Keratinocyte (primary cell): Measurements from ENCODE around the gene KATNA1. TPM values are rescaled to one million over a fixed set of nuclear protein-coding genes. Genes with fewer than 3 reads are reported as not detected.

Source experiments
- DNase-seq: peaks from one replicate; pipeline ENCODE4 v3.0.0-alpha.2; 2011; ENCODE audit warnings: low read depth, missing footprints, low spot score
- FAIRE-seq: peaks from 2 replicates; lab custom pipeline; 2011; peaks lifted over from hg19 to GRCh38; lab: Jason Lieb, UNC
- H2AFZ ChIP-seq: 2 replicates; pipeline ENCODE4 v1.6.0; 2012; ENCODE audit warnings: low read length, control low read depth, inconsistent platforms; ENCODE audit not compliant: control insufficient read depth
- H3K27ac ChIP-seq: 2 replicates; pipeline ENCODE4 v1.5.1; 2011; ENCODE audit warnings: low read length; ENCODE audit not compliant: control insufficient read depth, insufficient read depth
- H3K27me3 ChIP-seq: 3 replicates; pipeline ENCODE4 v1.6.0; 2011; ENCODE audit warnings: low read length; ENCODE audit not compliant: control insufficient read depth, insufficient read depth; ENCODE audit errors: extremely low read depth
- H3K36me3 ChIP-seq, 2 experiments: 2 replicates in 1 of 2; 3 replicates in 1 of 2; pipeline ENCODE4 v1.5.1; 2011; ENCODE audit warnings: low read length in 2 of 2, mild to moderate bottlenecking in 1 of 2; ENCODE audit not compliant: control insufficient read depth in 2 of 2, insufficient read depth in 2 of 2; ENCODE audit errors: extremely low read depth in 1 of 2
- H3K4me1 ChIP-seq: 3 replicates; pipeline ENCODE4 v1.5.1; 2011; ENCODE audit warnings: low read length; ENCODE audit not compliant: control insufficient read depth, insufficient read depth; ENCODE audit errors: extremely low read depth
- H3K4me2 ChIP-seq: 3 replicates; pipeline ENCODE4 v1.6.0; 2011; ENCODE audit warnings: low read depth, low read length; ENCODE audit not compliant: control insufficient read depth, insufficient read depth; ENCODE audit errors: extremely low read depth
- H3K4me3 ChIP-seq, 3 experiments: fragments of 200-600 bp in 1 of 3; sonication (generic) in 1 of 3; 2 replicates in 2 of 3; 3 replicates in 1 of 3; pipeline ENCODE4 v1.5.1; 2011 to 2016; ENCODE audit warnings: low read length in 3 of 3, mild to moderate bottlenecking in 3 of 3, control low read depth in 2 of 3, inconsistent platforms in 1 of 3, low read depth in 1 of 3, mixed read lengths in 1 of 3, mixed run types in 1 of 3, moderate library complexity in 1 of 3; ENCODE audit not compliant: control insufficient read depth in 2 of 3, insufficient read depth in 2 of 3; ENCODE audit errors: extremely low read depth in 1 of 3
- H3K79me2 ChIP-seq: 2 replicates; pipeline ENCODE4 v1.6.0; 2012; ENCODE audit warnings: low read length; ENCODE audit not compliant: control insufficient read depth, insufficient read depth
- H3K9ac ChIP-seq: 3 replicates; pipeline ENCODE4 v1.6.0; 2011; ENCODE audit warnings: low read length; ENCODE audit not compliant: control insufficient read depth, insufficient read depth; ENCODE audit errors: extremely low read depth
- H3K9me1 ChIP-seq: 3 replicates; pipeline ENCODE4 v1.6.0; 2011; ENCODE audit warnings: low read length; ENCODE audit not compliant: control insufficient read depth, insufficient read depth; ENCODE audit errors: extremely low read depth
- H3K9me3 ChIP-seq: 2 replicates; pipeline ENCODE4 v1.5.1; 2012; ENCODE audit warnings: low read depth, low read length; ENCODE audit not compliant: control insufficient read depth
- H4K20me1 ChIP-seq: 3 replicates; pipeline ENCODE4 v1.6.0; 2011; ENCODE audit warnings: low read length; ENCODE audit not compliant: control insufficient read depth, insufficient read depth; ENCODE audit errors: extremely low read depth
- CTCF ChIP-seq, 3 experiments: IDR thresholded peaks in 1 of 3; conservative IDR thresholded peaks in 1 of 3; optimal IDR thresholded peaks in 1 of 3; 2 replicates in 2 of 3; 3 replicates in 1 of 3; pipeline versions ENCODE3 to v1.5.1; 2011; ENCODE audit warnings: low read length in 3 of 3, mild to moderate bottlenecking in 3 of 3, moderate library complexity in 2 of 3, control low read depth in 1 of 3, inconsistent platforms in 1 of 3; ENCODE audit not compliant: insufficient read depth in 2 of 3; ENCODE audit errors: extremely low read depth in 1 of 3
- EZH2 ChIP-seq: IDR thresholded peaks from one replicate; pipeline ENCODE4 v1.6.1; 2012; ENCODE audit warnings: inconsistent platforms, mild to moderate bottlenecking, low read length, moderate library complexity
- dilution Hi-C: fragments of 300-500 bp; cut with MboI; formaldehyde crosslinking; loops from one replicate; pipeline ENCODE4 v1.7.0; 2020; ENCODE audit warnings: low sequenced_read_pairs; ENCODE audit not compliant: extremely low pct_ligation_motif_present
- polyA plus RNA-seq, 5 experiments: library from polyadenylated mRNA; depleted of rRNA in 3 of 5; stranded (reverse) in 3 of 5; stranded (forward) in 1 of 5; unstranded in 1 of 5; fragments of >200 nt; gene quantifications; 1 replicate in 1 of 5; 2 replicates in 3 of 5; 3 replicates in 1 of 5; pipeline versions ENCODE4 v1.2.1 to v1.2.3, GENCODE V29; 2011 to 2012; ENCODE audit warnings: missing spikeins in 2 of 5, low read depth in 1 of 5, low replicate concordance in 1 of 5

The KATNA1 gene
- polyA plus RNA-seq, 1 donor (not counting 4 experiments of a cell fraction or from before 2014, with no cell fraction given): 36.8 TPM

- no peak overlapping the region for H3K27ac ChIP-seq
- no peaks in the 10 kb centered on the region for H3K79me2 ChIP-seq
- no peaks in the 10 kb centered on the region for H4K20me1 ChIP-seq
- FAIRE-seq (no peak), DNase-seq (no peak)
- dilution Hi-C loops: no loop called here
- H3K9me3 ChIP-seq: no peaks in the 10 kb centered on the region
- H3K9ac ChIP-seq: no peak overlapping the region
- no peak for TF ChIP-seq EZH2
- TF ChIP-seq CTCF (optimal IDR thresholded peaks at IDR 0.05 in 1 of 3, IDR thresholded peaks at IDR 0.05 in 1 of 3, conservative IDR thresholded peaks at IDR 0.05 in 1 of 3; ENCODE audit: extremely low read depth in 1 of 3, insufficient read depth in 2 of 3, low read length in 3 of 3): peak in 1 of 3 experiments; percentile 17
- H3K27me3 ChIP-seq: no peaks in the 10 kb centered on the region
- H3K36me3 ChIP-seq: peaks cover 0 to 6% of the 10 kb centered on the region in 2 experiments
- no peaks in the 10 kb centered on the region for H3K9me1 ChIP-seq
- no peak overlapping the region for H2AFZ ChIP-seq
- H3K4me3 ChIP-seq: no peak overlapping the region
- H3K4me2 ChIP-seq: no peak overlapping the region
- no peaks in the 10 kb centered on the region for H3K4me1 ChIP-seq
These were observed 19.5 kb downstream of the KATNA1 start for GRCh38 chr6:149628875-149629510.

- peaks cover 0 to 6% of the 10 kb centered on the region in 2 experiments for H3K36me3 ChIP-seq
These were observed 20.8 kb downstream of the KATNA1 start for GRCh38 chr6:149627672-149628071.

More at GRCh38 chr6:149627672-149628071, 20.8 kb downstream of the KATNA1 start:
- FAIRE-seq: no peak
- no peak overlapping the region for H3K4me2 ChIP-seq
- H3K9me3 ChIP-seq: no peaks in the 10 kb centered on the region
- no peak overlapping the region for H3K27ac ChIP-seq
- H3K4me3 ChIP-seq: no peak overlapping the region
- no peak overlapping the region for H2AFZ ChIP-seq
- no peaks in the 10 kb centered on the region for H3K9me1 ChIP-seq
- H3K79me2 ChIP-seq: no peaks in the 10 kb centered on the region
- H3K4me1 ChIP-seq: no peaks in the 10 kb centered on the region
- no peaks in the 10 kb centered on the region for H4K20me1 ChIP-seq
- dilution Hi-C loops: no loop called here
- no peak for DNase-seq
- TF ChIP-seq CTCF (optimal IDR thresholded peaks at IDR 0.05 in 1 of 3, IDR thresholded peaks at IDR 0.05 in 1 of 3, conservative IDR thresholded peaks at IDR 0.05 in 1 of 3; ENCODE audit: extremely low read depth in 1 of 3, insufficient read depth in 2 of 3, low read length in 3 of 3) (no peak), EZH2 (no peak)
- no peaks in the 10 kb centered on the region for H3K27me3 ChIP-seq
- no peak overlapping the region for H3K9ac ChIP-seq
